ENCODE measurements around the gene TRIM38.
"Not testable (repeated sequence)": the region's sequence is repeated elsewhere in the genome, so short reads cannot be mapped to it uniquely, and the experiment has no call there.

TRIM38 gene

GRCh38 chr6:25971187-25971821, 8.7 kb downstream of the TRIM38 start:
- DNase-seq (no peak), ATAC-seq (replicated peaks) (no peak)
- no peak overlapping the region for H3K4me3 Mint-ChIP-seq
- H3K27me3 Mint-ChIP-seq, result no peaks in the 10 kb centered on the region
- H3K9me3 Mint-ChIP-seq, result no peaks in the 10 kb centered on the region
- peak overlapping the region; percentile 28 for H3K27ac Mint-ChIP-seq
- peaks cover 44 to 83% of the 10 kb centered on the region in 2 donors for H3K4me1 Mint-ChIP-seq
- H3K36me3 Mint-ChIP-seq, result peaks cover 59 to 80% of the 10 kb centered on the region in 2 donors

GRCh38 chr6:25972128-25972527, 9.5 kb downstream of the TRIM38 start:
- H3K4me3 Mint-ChIP-seq, result no peak overlapping the region
- peaks cover 40 to 83% of the 10 kb centered on the region in 2 donors for H3K4me1 Mint-ChIP-seq
- H3K36me3 Mint-ChIP-seq, result peaks cover 60 to 80% of the 10 kb centered on the region in 2 donors
- ATAC-seq (replicated peaks) (no peak), DNase-seq (no peak)
- H3K27me3 Mint-ChIP-seq, result no peaks in the 10 kb centered on the region
- peak overlapping the region; percentile 28 for H3K27ac Mint-ChIP-seq
- H3K9me3 Mint-ChIP-seq, result no peaks in the 10 kb centered on the region

- ATAC-seq (replicated peaks) (no peak), DNase-seq (no peak)
- peaks cover 37 to 81% of the 10 kb centered on the region in 2 donors for H3K4me1 Mint-ChIP-seq
- H3K9me3 Mint-ChIP-seq, result no peaks in the 10 kb centered on the region
- H3K27me3 Mint-ChIP-seq, result no peaks in the 10 kb centered on the region
- no peak overlapping the region for H3K27ac Mint-ChIP-seq
- peaks cover 61 to 78% of the 10 kb centered on the region in 2 donors for H3K36me3 Mint-ChIP-seq
- H3K4me3 Mint-ChIP-seq, result no peak overlapping the region
Observed at GRCh38 chr6:25972902-25973301, 10.3 kb downstream of the TRIM38 start.

- DNase-seq (no peak), ATAC-seq (replicated peaks) (no peak)
- Mint-ChIP-seq H3K27me3 (no peaks in the 10 kb centered on the region), H3K27ac (peak overlapping the region; percentile 37), H3K4me3 (no peak overlapping the region), H3K4me1 (peaks cover 31 to 70% of the 10 kb centered on the region in 2 donors), H3K36me3 (peaks cover 57 to 70% of the 10 kb centered on the region in 2 donors), H3K9me3 (no peaks in the 10 kb centered on the region)
Observed at GRCh38 chr6:25973923-25974555, 11.4 kb downstream of the TRIM38 start.

- Mint-ChIP-seq H3K27me3 (no peaks in the 10 kb centered on the region), H3K9me3 (no peaks in the 10 kb centered on the region), H3K4me1 (peaks cover 20 to 61% of the 10 kb centered on the region in 2 donors), H3K36me3 (peaks cover 53 to 65% of the 10 kb centered on the region in 2 donors), H3K4me3 (no peak overlapping the region), H3K27ac (peak overlapping the region; percentile 84)
- DNase-seq (no peak), ATAC-seq (replicated peaks) (peak; percentile 42 to 53)
Observed at GRCh38 chr6:25975923-25976560, 13.4 kb downstream of the TRIM38 start.

GRCh38 chr6:25980935-25981334, 18.3 kb downstream of the TRIM38 start:
- no peak overlapping the region for H3K4me3 Mint-ChIP-seq
- no peak for DNase-seq
- no peak for ATAC-seq (replicated peaks)
- peaks cover 11 to 65% of the 10 kb centered on the region in 2 donors for H3K4me1 Mint-ChIP-seq
- no peaks in the 10 kb centered on the region for H3K27me3 Mint-ChIP-seq
- H3K9me3 Mint-ChIP-seq, result no peaks in the 10 kb centered on the region
- H3K27ac Mint-ChIP-seq, result peak overlapping the region; percentile 56
- H3K36me3 Mint-ChIP-seq, result peaks cover 63 to 69% of the 10 kb centered on the region in 2 donors

- no peak for ATAC-seq (replicated peaks)
- H3K4me3 Mint-ChIP-seq, result no peak overlapping the region
- peaks cover 63 to 69% of the 10 kb centered on the region in 2 donors for H3K36me3 Mint-ChIP-seq
- no peak for DNase-seq
- H3K4me1 Mint-ChIP-seq, result peaks cover 7 to 62% of the 10 kb centered on the region in 2 donors
- peak overlapping the region; percentile 63 for H3K27ac Mint-ChIP-seq
- no peaks in the 10 kb centered on the region for H3K27me3 Mint-ChIP-seq
- H3K9me3 Mint-ChIP-seq, result no peaks in the 10 kb centered on the region
Observed at GRCh38 chr6:25981568-25982263, 19.1 kb downstream of the TRIM38 start.

GRCh38 chr6:25984265-25984664, 21.7 kb downstream of the TRIM38 start:
- Mint-ChIP-seq H3K9me3 (no peaks in the 10 kb centered on the region), H3K36me3 (peaks cover 66 to 74% of the 10 kb centered on the region in 2 donors), H3K4me1 (peaks cover 13 to 63% of the 10 kb centered on the region in 2 donors), H3K27me3 (no peaks in the 10 kb centered on the region), H3K27ac (peak overlapping the region; percentile 42), H3K4me3 (no peak overlapping the region)
- ATAC-seq (replicated peaks) (no peak), DNase-seq (no peak)

- no peaks in the 10 kb centered on the region for H3K27me3 Mint-ChIP-seq
- peaks cover 19 to 59% of the 10 kb centered on the region in 2 donors for H3K4me1 Mint-ChIP-seq
- H3K36me3 Mint-ChIP-seq, result peaks cover 46 to 51% of the 10 kb centered on the region in 2 donors
- no peak overlapping the region for H3K4me3 Mint-ChIP-seq
- no peak for DNase-seq
- ATAC-seq (replicated peaks), result no peak
- H3K27ac Mint-ChIP-seq, result peak overlapping the region; percentile 89
- no peaks in the 10 kb centered on the region for H3K9me3 Mint-ChIP-seq
Observed at GRCh38 chr6:25987845-25988244, 25.2 kb downstream of the TRIM38 start.

- H3K36me3 Mint-ChIP-seq, result peaks cover 28 to 32% of the 10 kb centered on the region in 2 donors
- peak overlapping the region; percentile 80 for H3K27ac Mint-ChIP-seq
- no peak for DNase-seq
- no peak for ATAC-seq (replicated peaks)
- no peak overlapping the region for H3K4me3 Mint-ChIP-seq
- H3K27me3 Mint-ChIP-seq, result no peaks in the 10 kb centered on the region
- no peaks in the 10 kb centered on the region for H3K9me3 Mint-ChIP-seq
- peaks cover 23 to 50% of the 10 kb centered on the region in 2 donors for H3K4me1 Mint-ChIP-seq
Observed at GRCh38 chr6:25990172-25990873, 27.7 kb downstream of the TRIM38 start.

- ATAC-seq (replicated peaks) (peak; percentile 67 to 74), DNase-seq (peak; percentile 74)
- Mint-ChIP-seq H3K27me3 (no peaks in the 10 kb centered on the region), H3K4me1 (peaks cover 23 to 47% of the 10 kb centered on the region in 2 donors), H3K36me3 (peaks cover 18 to 20% of the 10 kb centered on the region in 2 donors), H3K4me3 (peak overlapping the region; percentile 99 to 100), H3K9me3 (no peaks in the 10 kb centered on the region), H3K27ac (peak overlapping the region; percentile 100)
Observed at GRCh38 chr6:25991785-25992412, 29.3 kb downstream of the TRIM38 start.

GRCh38 chr6:25992413-25993340, 30.1 kb downstream of the TRIM38 start:
- no peaks in the 10 kb centered on the region for H3K27me3 Mint-ChIP-seq
- H3K4me1 Mint-ChIP-seq, result peaks cover 18 to 47% of the 10 kb centered on the region in 2 donors
- ATAC-seq (replicated peaks), result peak; percentile 88 to 90
- peak; percentile 97 for DNase-seq
- H3K27ac Mint-ChIP-seq, result peak overlapping the region; percentile 100
- no peaks in the 10 kb centered on the region for H3K9me3 Mint-ChIP-seq
- H3K36me3 Mint-ChIP-seq, result peaks cover 12 to 13% of the 10 kb centered on the region in 2 donors
- H3K4me3 Mint-ChIP-seq, result peak overlapping the region; percentile 99 to 100

- not testable (repeated sequence) for ATAC-seq (replicated peaks); DNase-seq; H3K9me3 Mint-ChIP-seq; H3K27me3 Mint-ChIP-seq
- Mint-ChIP-seq H3K27ac (peak overlapping the region; percentile 86), H3K36me3 (peaks cover 12 to 13% of the 10 kb centered on the region in 2 donors), H3K4me1 (peaks cover 15 to 47% of the 10 kb centered on the region in 2 donors), H3K4me3 (peak overlapping the region; percentile 81 to 84)
Observed at GRCh38 chr6:25993341-25993684, 30.7 kb downstream of the TRIM38 start.
